Kidney epithelial cell (primary cell): ENCODE data around the gene ABCA13. TPM values are rescaled to one million over a fixed set of nuclear protein-coding genes. Genes with fewer than 3 reads are reported as not detected.

Experiments
- DNase-seq: peaks from one replicate; pipeline ENCODE4 v3.0.0-alpha.2; 2010; ENCODE audit warnings: low read depth
- H3K27me3 ChIP-seq: 2 replicates; pipeline ENCODE4 v1.6.0; 2011; ENCODE audit warnings: low read length; ENCODE audit not compliant: control insufficient read depth, insufficient read depth
- H3K36me3 ChIP-seq: 2 replicates; pipeline ENCODE4 v1.5.1; 2011; ENCODE audit warnings: low read length; ENCODE audit not compliant: control insufficient read depth, insufficient read depth
- H3K4me3 ChIP-seq: 2 replicates; pipeline ENCODE4 v1.5.1; 2011; ENCODE audit warnings: low read depth, mild to moderate bottlenecking, control low read depth, low read length
- total RNA-seq: library from RNA; depleted of rRNA; stranded (reverse); fragments of >200 nt; gene quantifications from 2 replicates; pipeline ENCODE4 v1.2.3, GENCODE V29; 2015
- TF ChIP-seq, protein P1 (sequence below): IDR thresholded peaks from 2 replicates; pipeline ENCODE4 v1.5.1; 2011; ENCODE audit warnings: mild to moderate bottlenecking, moderate library complexity, low read length, control low read depth, inconsistent platforms; ENCODE audit not compliant: insufficient read depth, poor library complexity, severe bottlenecking

ABCA13 gene
- total RNA-seq, 1 donor from 2014 or later, result 0.71 TPM

DNA sequence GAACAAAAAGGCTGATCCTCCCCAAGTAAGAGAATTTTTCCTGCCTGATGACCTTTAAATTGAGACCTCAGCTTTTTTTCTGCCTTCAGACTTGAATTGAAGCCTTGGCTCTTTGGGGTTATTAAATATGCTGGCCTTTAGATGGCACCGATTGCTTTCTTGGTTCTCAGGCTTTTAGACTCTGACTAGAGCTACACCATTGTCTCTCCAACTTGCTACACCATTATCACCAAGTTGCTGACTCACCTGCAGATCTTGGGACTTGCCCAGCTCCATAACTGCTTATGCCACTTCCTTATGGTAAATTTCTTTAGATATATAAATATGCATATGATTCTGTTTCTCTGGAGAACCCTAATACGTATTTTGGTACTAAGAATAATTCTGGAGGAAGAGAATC, 3.1 kb upstream of the ABCA13 start:
- no peak for DNase-seq
- H3K4me3 ChIP-seq, result no peak overlapping the region
- no peaks in the 10 kb centered on the region for H3K36me3 ChIP-seq
- TF ChIP-seq, protein P1, sequence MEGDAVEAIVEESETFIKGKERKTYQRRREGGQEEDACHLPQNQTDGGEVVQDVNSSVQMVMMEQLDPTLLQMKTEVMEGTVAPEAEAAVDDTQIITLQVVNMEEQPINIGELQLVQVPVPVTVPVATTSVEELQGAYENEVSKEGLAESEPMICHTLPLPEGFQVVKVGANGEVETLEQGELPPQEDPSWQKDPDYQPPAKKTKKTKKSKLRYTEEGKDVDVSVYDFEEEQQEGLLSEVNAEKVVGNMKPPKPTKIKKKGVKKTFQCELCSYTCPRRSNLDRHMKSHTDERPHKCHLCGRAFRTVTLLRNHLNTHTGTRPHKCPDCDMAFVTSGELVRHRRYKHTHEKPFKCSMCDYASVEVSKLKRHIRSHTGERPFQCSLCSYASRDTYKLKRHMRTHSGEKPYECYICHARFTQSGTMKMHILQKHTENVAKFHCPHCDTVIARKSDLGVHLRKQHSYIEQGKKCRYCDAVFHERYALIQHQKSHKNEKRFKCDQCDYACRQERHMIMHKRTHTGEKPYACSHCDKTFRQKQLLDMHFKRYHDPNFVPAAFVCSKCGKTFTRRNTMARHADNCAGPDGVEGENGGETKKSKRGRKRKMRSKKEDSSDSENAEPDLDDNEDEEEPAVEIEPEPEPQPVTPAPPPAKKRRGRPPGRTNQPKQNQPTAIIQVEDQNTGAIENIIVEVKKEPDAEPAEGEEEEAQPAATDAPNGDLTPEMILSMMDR, result no peak
- no peaks in the 10 kb centered on the region for H3K27me3 ChIP-seq

DNA sequence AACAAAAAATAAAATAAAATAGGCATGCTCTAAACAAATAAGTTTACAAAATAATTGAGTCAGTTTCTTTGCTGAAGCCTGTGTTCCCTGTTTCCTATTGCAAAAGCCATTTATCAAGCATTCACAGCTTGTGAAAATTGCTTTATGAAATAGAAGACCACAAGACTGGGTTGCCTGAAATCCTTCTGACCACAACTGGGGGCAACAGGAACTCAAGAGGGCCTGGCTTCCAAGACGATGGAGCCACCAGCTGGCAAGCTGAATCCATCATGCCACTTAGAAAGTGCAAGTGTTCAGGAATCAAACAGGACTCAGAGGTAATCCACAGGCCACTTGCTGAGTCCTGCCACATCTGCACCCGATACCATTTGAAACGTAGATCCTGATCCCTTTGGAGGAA, 752 bp upstream of the ABCA13 start:
- no peaks in the 10 kb centered on the region for H3K36me3 ChIP-seq
- no peak overlapping the region for H3K4me3 ChIP-seq
- H3K27me3 ChIP-seq, result no peaks in the 10 kb centered on the region
- no peak for DNase-seq
- TF ChIP-seq, protein P1, result no peak

- Histone ChIP-seq H3K36me3 (no peaks in the 10 kb centered on the region), H3K27me3 (no peaks in the 10 kb centered on the region), H3K4me3 (no peak overlapping the region)
- DNase-seq, result no peak
- TF ChIP-seq, protein P1, result no peak
Measured at GRCh38 chr7:48173313-48173712, 2.1 kb downstream of the ABCA13 start.

- no peaks in the 10 kb centered on the region for H3K27me3 ChIP-seq
- H3K36me3 ChIP-seq, result no peaks in the 10 kb centered on the region
- H3K4me3 ChIP-seq, result no peak overlapping the region
- no peak for DNase-seq
- TF ChIP-seq, protein P1, result no peak
Measured at GRCh38 chr7:48173756-48174382, 2.6 kb downstream of the ABCA13 start.

DNA sequence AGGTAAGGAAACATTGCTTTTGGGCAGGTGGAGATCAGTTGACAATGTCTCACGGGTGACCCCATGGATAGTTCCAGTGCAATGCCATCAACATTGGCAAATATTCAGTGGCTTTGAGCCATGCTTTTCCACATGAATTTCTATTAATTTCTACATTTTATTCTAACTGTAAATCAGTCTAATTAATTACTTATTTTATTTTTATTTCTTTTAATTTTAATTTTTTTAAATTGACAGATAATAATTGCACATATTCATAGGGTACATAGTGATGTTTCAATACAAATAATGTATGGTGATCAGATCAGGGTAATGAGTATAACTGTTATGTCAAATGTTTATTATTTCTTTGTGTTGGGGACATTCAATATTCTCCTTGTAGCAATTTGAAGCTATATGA, 3.8 kb downstream of the ABCA13 start:
- H3K4me3 ChIP-seq, result no peak overlapping the region
- no peaks in the 10 kb centered on the region for H3K36me3 ChIP-seq
- no peak for DNase-seq
- no peaks in the 10 kb centered on the region for H3K27me3 ChIP-seq
- TF ChIP-seq, protein P1, result no peak

GRCh38 chr7:48176356-48176893, 5.2 kb downstream of the ABCA13 start:
- H3K4me3 ChIP-seq, result no peak overlapping the region
- DNase-seq, result no peak
- TF ChIP-seq, protein P1, result no peak
- no peaks in the 10 kb centered on the region for H3K36me3 ChIP-seq
- H3K27me3 ChIP-seq, result no peaks in the 10 kb centered on the region
